C1 segment of cervical spinal cord (tissue), 14 donors: ENCODE data around the gene MPZL1.
"Not testable (repeated sequence)": the region's sequence is repeated elsewhere in the genome, so short reads cannot be mapped to it uniquely, and the experiment has no call there.

Experiments used
- DNase-seq, 14 donors: peaks; one replicate each; lab custom pipeline; 2025; lab: John Stamatoyannopoulos, UW

Gene MPZL1

GRCh38 chr1:167718914-167719691 lies 2.7 kb upstream of the MPZL1 start:
- DNase-seq: no peak

GRCh38 chr1:167719715-167720421 lies 1.9 kb upstream of the MPZL1 start:
- DNase-seq: not testable (repeated sequence)

- DNase-seq: peak in 12 of 14 donors; percentile 19 to 52 (median 33)
Observed at GRCh38 chr1:167720965-167721616, 691 bp upstream of the MPZL1 start.

- DNase-seq: peak in 4 of 14 donors; percentile 25 to 46 (median 43)
Observed at GRCh38 chr1:167722152-167722869, 529 bp downstream of the MPZL1 start.

- no peak for DNase-seq
Observed at GRCh38 chr1:167722870-167723251, 1.1 kb downstream of the MPZL1 start.

GRCh38 chr1:167723707-167724323 lies 2.0 kb downstream of the MPZL1 start:
- no peak for DNase-seq

- no peak for DNase-seq
Observed at GRCh38 chr1:167726008-167726407, 4.2 kb downstream of the MPZL1 start.

- DNase-seq: no peak
Observed at GRCh38 chr1:167728818-167729410, 7.1 kb downstream of the MPZL1 start.

GRCh38 chr1:167734227-167734626 lies 12.4 kb downstream of the MPZL1 start:
- no peak for DNase-seq

- DNase-seq: no peak
Observed at GRCh38 chr1:167734841-167735240, 13.1 kb downstream of the MPZL1 start.

GRCh38 chr1:167737169-167737568 lies 15.4 kb downstream of the MPZL1 start:
- no peak for DNase-seq

- no peak for DNase-seq
Observed at GRCh38 chr1:167738158-167738557, 16.4 kb downstream of the MPZL1 start.

- DNase-seq: no peak
Observed at GRCh38 chr1:167739752-167740151, 18.0 kb downstream of the MPZL1 start.

GRCh38 chr1:167741103-167741502 lies 19.3 kb downstream of the MPZL1 start:
- not testable (repeated sequence) for DNase-seq

- DNase-seq: not testable (repeated sequence)
Observed at GRCh38 chr1:167742392-167743057, 20.7 kb downstream of the MPZL1 start.

- no peak for DNase-seq
Observed at GRCh38 chr1:167744901-167745300, 23.1 kb downstream of the MPZL1 start.

- no peak for DNase-seq
Observed at GRCh38 chr1:167746013-167746672, 24.4 kb downstream of the MPZL1 start.

GRCh38 chr1:167746988-167747655 lies 25.3 kb downstream of the MPZL1 start:
- DNase-seq: no peak

- no peak for DNase-seq
Observed at GRCh38 chr1:167747988-167748387, 26.2 kb downstream of the MPZL1 start.
